ENCODE results near the gene C4orf33. TPM values are rescaled to one million over a fixed set of nuclear protein-coding genes. Genes with fewer than 3 reads are reported as not detected.

C4orf33 gene
- total RNA-seq, 1 experiment from 2014 or later, result 8.6 TPM

DNA sequence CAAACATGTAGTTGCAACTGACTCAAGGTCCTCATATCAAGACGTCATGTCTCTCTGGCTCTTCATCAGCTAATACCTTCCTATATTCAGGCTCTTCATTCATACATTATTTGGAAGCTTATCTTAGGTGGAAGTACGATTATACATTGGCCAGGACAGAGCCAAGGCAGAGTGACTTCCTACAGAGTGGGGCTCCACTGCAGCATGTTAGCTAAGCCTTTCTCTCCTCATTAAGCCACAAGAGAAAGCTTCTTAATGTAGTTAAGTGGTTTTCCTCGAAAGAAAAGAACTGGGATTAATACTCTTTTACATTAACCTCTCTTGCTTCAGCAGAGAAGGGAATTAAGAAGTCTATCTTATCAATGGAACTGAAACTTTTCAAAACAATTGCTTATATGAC lies 15.0 kb downstream of the C4orf33 start (continued):
- TF ChIP-seq EGR1 (IDR thresholded peaks at IDR 0.05; ENCODE audit: low read depth), result no peak

GRCh38 chr4:129111919-129112318 lies 16.0 kb downstream of the C4orf33 start:
- DNase-seq (ENCODE audit: low read depth, low spot score) (no peak), ATAC-seq (peak; percentile 60)
- no TSS peak for BruUV-seq (replicated peaks)
- ChIA-PET CTCF (no interaction called here), RAD21 (ENCODE audit: low non-redundant PET in 1 of 2, low total read pairs in 2 of 2, uncharacterized antibody in 2 of 2, unreplicated experiment in 2 of 2) (no interaction called here), POLR2A (no interaction called here)
- Histone ChIP-seq H3K4me3 (replicated peaks in 1 of 2; ENCODE audit: low read depth in 1 of 2, low read length in 2 of 2) (no peak overlapping the region), H3K9ac (ENCODE audit: low read length) (no peak overlapping the region), H3K36me3 (ENCODE audit: control insufficient read depth in 1 of 2, insufficient read depth in 2 of 2, low read length in 2 of 2) (no peaks in the 10 kb centered on the region), H3K4me1 (ENCODE audit: control insufficient read depth in 1 of 2, insufficient read depth in 2 of 2, low read length in 2 of 2) (no peaks in the 10 kb centered on the region), H3K79me2 (ENCODE audit: insufficient read depth, low read length) (no peaks in the 10 kb centered on the region), H3K9me2 (ENCODE audit: insufficient read depth) (no peaks in the 10 kb centered on the region), H4K20me1 (ENCODE audit: insufficient read depth) (no peaks in the 10 kb centered on the region), H3K9me3 (ENCODE audit: control insufficient read depth in 1 of 2, insufficient read depth in 1 of 2, low read depth in 1 of 2, low read length in 2 of 2) (no peaks in the 10 kb centered on the region), H3K4me2 (ENCODE audit: low read length) (no peak overlapping the region), H2AFZ (ENCODE audit: low read depth, low read length, poor library complexity, severe bottlenecking) (no peak overlapping the region), H3K27ac (ENCODE audit: low read depth, low read length) (no peak overlapping the region), H3K27me3 (ENCODE audit: insufficient read depth, low read length) (no peaks in the 10 kb centered on the region)
- intact Hi-C loops (cut with micrococcal nuclease), result no loop called here
- TF ChIP-seq CTCF (IDR thresholded peaks at IDR 0.05 in 2 of 3, conservative IDR thresholded peaks at IDR 0.05 in 1 of 3; ENCODE audit: borderline replicate concordance in 1 of 3, insufficient read depth in 1 of 3, low read depth in 2 of 3, low read length in 2 of 3) (peak in 1 of 3 experiments; percentile 22; a peak in 2 of 6 replicates), RAD21 (IDR thresholded peaks at IDR 0.05; ENCODE audit: low read depth) (peak; percentile 8; the same call in 1 of the 2 replicates), SP1 (IDR thresholded peaks at IDR 0.05; ENCODE audit: low read depth) (no peak)

DNA sequence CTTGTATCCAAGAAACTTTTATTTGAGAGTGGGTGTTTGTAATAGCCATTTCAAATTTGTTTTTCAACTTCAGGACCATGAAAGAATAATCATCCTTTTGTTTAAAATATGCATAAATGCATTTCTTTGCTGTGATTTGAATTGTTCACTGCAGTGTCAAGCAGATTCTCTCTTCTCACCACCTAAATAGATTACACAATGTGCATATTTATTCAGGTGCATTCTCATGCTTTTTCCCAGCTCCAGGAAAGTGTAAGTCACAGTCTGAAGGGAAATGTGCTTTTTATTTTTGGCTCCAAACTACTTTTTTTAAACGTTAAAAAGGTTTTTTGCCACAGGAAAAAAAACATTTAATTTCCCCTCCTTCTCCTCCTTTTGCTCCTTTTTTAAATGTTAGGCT lies 17.5 kb downstream of the C4orf33 start:
- Histone ChIP-seq H3K9ac (ENCODE audit: low read length) (no peak overlapping the region), H3K79me2 (ENCODE audit: insufficient read depth, low read length) (no peaks in the 10 kb centered on the region), H3K36me3 (ENCODE audit: control insufficient read depth in 1 of 2, insufficient read depth in 2 of 2, low read length in 2 of 2) (no peaks in the 10 kb centered on the region), H2AFZ (ENCODE audit: low read depth, low read length, poor library complexity, severe bottlenecking) (no peak overlapping the region), H3K27ac (ENCODE audit: low read depth, low read length) (no peak overlapping the region), H3K9me3 (ENCODE audit: control insufficient read depth in 1 of 2, insufficient read depth in 1 of 2, low read depth in 1 of 2, low read length in 2 of 2) (no peaks in the 10 kb centered on the region), H3K4me2 (ENCODE audit: low read length) (no peak overlapping the region), H3K9me2 (ENCODE audit: insufficient read depth) (no peaks in the 10 kb centered on the region), H3K4me1 (ENCODE audit: control insufficient read depth in 1 of 2, insufficient read depth in 2 of 2, low read length in 2 of 2) (no peaks in the 10 kb centered on the region), H4K20me1 (ENCODE audit: insufficient read depth) (no peaks in the 10 kb centered on the region), H3K27me3 (ENCODE audit: insufficient read depth, low read length) (no peaks in the 10 kb centered on the region), H3K4me3 (replicated peaks in 1 of 2; ENCODE audit: low read depth in 1 of 2, low read length in 2 of 2) (no peak overlapping the region)
- intact Hi-C loops (cut with micrococcal nuclease), result no loop called here
- ChIA-PET CTCF (no interaction called here), POLR2A (no interaction called here), RAD21 (ENCODE audit: low non-redundant PET in 1 of 2, low total read pairs in 2 of 2, uncharacterized antibody in 2 of 2, unreplicated experiment in 2 of 2) (no interaction called here)
- DNase-seq (ENCODE audit: low read depth, low spot score), result no peak
- BruUV-seq (replicated peaks), result no TSS peak
- TF ChIP-seq, protein P1, sequence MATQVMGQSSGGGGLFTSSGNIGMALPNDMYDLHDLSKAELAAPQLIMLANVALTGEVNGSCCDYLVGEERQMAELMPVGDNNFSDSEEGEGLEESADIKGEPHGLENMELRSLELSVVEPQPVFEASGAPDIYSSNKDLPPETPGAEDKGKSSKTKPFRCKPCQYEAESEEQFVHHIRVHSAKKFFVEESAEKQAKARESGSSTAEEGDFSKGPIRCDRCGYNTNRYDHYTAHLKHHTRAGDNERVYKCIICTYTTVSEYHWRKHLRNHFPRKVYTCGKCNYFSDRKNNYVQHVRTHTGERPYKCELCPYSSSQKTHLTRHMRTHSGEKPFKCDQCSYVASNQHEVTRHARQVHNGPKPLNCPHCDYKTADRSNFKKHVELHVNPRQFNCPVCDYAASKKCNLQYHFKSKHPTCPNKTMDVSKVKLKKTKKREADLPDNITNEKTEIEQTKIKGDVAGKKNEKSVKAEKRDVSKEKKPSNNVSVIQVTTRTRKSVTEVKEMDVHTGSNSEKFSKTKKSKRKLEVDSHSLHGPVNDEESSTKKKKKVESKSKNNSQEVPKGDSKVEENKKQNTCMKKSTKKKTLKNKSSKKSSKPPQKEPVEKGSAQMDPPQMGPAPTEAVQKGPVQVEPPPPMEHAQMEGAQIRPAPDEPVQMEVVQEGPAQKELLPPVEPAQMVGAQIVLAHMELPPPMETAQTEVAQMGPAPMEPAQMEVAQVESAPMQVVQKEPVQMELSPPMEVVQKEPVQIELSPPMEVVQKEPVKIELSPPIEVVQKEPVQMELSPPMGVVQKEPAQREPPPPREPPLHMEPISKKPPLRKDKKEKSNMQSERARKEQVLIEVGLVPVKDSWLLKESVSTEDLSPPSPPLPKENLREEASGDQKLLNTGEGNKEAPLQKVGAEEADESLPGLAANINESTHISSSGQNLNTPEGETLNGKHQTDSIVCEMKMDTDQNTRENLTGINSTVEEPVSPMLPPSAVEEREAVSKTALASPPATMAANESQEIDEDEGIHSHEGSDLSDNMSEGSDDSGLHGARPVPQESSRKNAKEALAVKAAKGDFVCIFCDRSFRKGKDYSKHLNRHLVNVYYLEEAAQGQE (IDR thresholded peaks at IDR 0.05; ENCODE audit: low read depth), result no peak
- no peak for TF ChIP-seq TCF7L2 (IDR thresholded peaks at IDR 0.05; ENCODE audit: borderline replicate concordance, extremely low read depth, insufficient read depth, insufficient read length)
- TF ChIP-seq EGR1 (IDR thresholded peaks at IDR 0.05; ENCODE audit: low read depth), result no peak
- TF ChIP-seq EZH2phosphoT487 (IDR thresholded peaks at IDR 0.05; ENCODE audit: borderline replicate concordance), result no peak
- TF ChIP-seq CTCF (IDR thresholded peaks at IDR 0.05 in 2 of 3, conservative IDR thresholded peaks at IDR 0.05 in 1 of 3; ENCODE audit: borderline replicate concordance in 1 of 3, insufficient read depth in 1 of 3, low read depth in 2 of 3, low read length in 2 of 3), result no peak
- TF ChIP-seq ATF3 (IDR thresholded peaks at IDR 0.05), result no peak
- TF ChIP-seq CEBPB (IDR thresholded peaks at IDR 0.05; ENCODE audit: low read depth), result no peak
- no peak for ATAC-seq
